HG03135 (cell line): ENCODE results near the gene GBF1.

ENCODE experiments used
- ATAC-seq: cut with Tn5 transposase; IDR thresholded peaks from one replicate; pipeline ENCODE4 v1.9.1; 2021; ENCODE audit warnings: mild to moderate bottlenecking, moderate library complexity; ENCODE audit not compliant: unreplicated experiment

Gene GBF1

GRCh38 chr10:102341038-102341688, 95.8 kb downstream of the GBF1 start:
- no peak for ATAC-seq

GRCh38 chr10:102342458-102342857, 97.1 kb downstream of the GBF1 start:
- ATAC-seq: no peak

DNA sequence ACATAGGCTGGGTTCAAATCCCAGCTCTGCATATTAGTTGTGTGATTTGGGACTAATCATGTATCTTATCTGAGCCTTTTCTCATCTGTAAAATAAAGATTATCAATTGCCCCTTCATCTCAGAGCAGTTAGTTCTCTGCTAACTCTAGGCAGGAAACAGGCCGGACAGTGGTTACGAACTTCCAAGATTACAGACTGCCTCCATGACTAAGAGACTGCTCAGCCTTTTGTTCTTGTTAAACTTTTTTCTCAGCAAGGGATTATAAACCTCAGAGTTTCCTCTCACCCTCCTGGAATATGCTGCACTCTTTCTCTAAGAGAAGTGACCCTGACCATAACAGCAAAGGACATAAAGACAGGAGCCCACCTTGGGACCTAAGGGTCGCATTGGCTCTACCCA, 97.6 kb downstream of the GBF1 start:
- ATAC-seq: no peak

DNA sequence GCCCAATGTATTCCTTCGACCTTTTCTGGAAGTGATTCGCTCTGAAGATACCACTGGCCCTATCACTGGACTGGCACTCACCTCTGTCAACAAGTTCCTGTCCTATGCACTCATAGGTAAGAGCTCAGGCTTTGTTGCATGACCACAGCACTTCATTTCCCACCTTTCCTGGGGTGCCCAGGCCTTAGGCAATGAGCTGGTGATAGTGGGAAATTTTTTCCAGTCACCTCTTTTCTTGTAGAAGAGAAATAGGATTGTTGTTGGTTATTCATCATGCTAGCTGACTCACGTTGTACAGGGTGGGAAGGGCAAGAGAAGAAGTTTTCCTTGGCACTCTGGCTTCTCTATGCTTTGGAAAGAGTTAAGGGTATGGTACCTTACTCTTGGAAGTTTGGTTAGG, 98.7 kb downstream of the GBF1 start:
- no peak for ATAC-seq

- no peak for ATAC-seq
Measured at GRCh38 chr10:102347236-102347828, 102.0 kb downstream of the GBF1 start.

GRCh38 chr10:102352066-102352715, 106.9 kb downstream of the GBF1 start:
- ATAC-seq: no peak

GRCh38 chr10:102354451-102354850, 109.1 kb downstream of the GBF1 start:
- no peak for ATAC-seq

DNA sequence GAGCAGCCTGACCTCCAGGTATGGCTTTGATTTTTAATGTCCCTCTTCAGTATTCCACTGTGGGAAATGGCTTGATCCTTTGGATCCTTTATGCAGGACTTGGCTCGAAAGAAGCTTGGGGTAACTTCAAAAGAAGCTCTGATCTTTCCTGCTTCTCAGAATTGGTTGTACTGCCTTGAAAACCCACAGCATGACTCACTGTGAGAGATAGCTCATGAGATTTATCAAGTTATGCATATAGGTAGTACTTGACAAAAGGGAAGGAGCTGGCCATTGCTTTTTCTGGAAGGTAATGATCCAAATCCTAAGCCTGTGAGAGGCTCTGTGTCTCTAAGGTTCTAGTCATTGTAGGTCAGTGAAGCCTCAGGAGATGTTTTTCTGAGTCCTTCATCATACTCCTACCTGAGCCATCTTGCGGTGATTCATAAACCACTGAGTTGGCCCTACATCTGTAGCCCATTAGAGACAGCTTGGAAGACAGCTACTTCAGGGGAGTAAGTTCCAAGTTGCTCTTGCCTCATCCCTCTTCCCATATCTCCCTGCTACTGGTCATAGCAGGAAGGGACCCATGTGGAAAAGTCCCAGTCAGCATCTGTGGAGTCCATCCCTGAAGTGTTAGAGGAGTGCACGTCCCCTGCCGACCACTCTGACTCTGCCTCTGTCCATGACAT, 113.5 kb downstream of the GBF1 start:
- ATAC-seq: no peak

GRCh38 chr10:102367441-102367840, 122.1 kb downstream of the GBF1 start:
- ATAC-seq: no peak

GRCh38 chr10:102368077-102368476, 122.7 kb downstream of the GBF1 start:
- no peak for ATAC-seq

DNA sequence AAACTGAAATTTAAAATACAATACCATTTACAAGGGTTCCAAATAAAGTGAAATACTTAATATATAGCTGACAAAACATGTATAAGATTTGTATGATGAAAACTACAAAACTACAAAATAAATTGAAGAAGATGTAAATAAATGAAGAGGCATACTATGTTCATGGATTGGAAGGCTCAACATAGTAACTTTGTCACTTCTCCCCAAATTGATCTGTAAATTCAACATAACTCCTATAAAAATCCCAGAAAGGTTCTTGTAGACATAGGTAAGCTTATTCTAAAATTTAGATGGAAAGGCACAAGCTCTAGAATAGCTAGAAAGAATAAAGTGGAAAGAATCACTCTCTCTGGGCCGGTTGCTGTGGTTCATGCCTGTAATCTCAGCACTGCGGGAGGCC, 126.0 kb downstream of the GBF1 start:
- ATAC-seq: no peak

GRCh38 chr10:102375250-102375649, 129.9 kb downstream of the GBF1 start:
- ATAC-seq: no peak

DNA sequence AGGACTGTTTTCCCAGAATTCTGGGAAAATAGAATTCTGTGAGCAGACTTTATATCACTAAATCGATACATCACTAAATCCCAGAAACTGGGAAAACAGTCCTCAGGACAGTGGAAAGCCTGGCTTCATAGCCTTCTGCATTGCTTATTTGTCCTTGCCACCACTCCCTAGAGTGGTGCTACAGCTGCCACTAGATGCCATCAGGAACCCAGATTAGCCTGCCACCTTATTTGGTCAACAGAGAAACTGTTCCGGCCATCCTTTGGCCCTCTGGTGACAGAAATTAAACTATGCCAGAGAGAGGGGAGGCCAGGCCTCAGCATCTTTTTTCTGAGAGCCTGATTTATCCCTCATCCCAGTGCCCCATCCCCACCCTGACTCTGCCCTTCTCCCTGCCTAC, 130.5 kb downstream of the GBF1 start:
- no peak for ATAC-seq

GRCh38 chr10:102376901-102377300, 131.6 kb downstream of the GBF1 start:
- ATAC-seq: no peak

GRCh38 chr10:102379383-102379782, 134.1 kb downstream of the GBF1 start:
- no peak for ATAC-seq

DNA sequence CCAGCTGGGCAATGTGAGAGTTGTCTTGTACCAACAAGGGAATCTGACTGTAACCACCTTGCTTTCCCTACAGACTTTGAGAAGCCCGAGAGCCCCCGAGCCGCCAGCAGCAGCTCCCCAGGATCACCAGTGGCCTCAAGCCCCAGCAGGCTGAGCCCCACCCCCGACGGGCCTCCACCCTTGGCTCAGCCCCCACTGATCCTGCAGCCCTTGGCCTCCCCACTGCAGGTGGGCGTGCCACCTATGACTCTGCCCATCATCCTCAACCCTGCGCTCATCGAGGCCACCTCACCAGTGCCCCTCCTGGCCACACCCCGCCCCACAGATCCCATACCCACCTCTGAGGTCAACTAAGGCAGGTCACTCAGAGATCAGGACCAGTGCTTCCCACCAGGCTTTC, 136.7 kb downstream of the GBF1 start:
- no peak for ATAC-seq

DNA sequence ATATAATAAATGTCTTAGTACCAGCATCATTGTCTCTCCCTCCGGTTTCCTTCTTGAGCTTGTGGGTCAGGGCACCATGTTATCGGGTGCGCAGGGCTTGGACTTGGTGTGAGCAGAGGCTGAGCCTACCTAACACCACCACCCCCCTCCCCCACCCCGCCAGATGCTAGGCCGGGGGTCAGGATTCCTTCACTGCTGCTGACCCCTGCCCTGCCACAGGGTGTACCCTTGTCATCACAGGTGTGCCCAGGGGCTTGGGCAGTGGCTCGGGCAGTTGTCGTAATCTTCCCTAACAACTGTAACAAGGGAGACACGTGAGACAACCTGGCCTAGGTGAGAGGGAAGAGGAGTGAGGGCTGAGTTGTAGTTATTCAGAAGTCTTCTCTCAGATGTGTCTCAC, 137.5 kb downstream of the GBF1 start:
- ATAC-seq: no peak

DNA sequence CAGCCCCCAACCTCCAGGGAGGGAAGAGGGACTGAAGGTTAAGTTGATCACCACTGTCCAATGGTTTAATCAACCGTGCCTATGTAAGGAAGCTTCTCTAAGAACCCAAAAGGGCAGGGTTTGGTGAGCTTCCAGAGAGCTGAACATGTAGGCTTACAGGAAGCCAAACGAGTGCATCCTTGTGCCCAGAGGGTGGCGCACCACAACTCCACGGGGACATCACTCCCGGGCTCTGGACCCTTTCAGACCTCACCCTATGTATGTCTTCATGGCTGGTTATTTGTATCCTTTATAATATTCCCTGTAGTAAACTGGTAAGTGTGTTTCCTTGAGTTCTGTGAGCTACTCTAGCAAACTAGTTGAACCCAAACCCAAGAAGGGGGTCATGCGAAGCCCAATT, 138.7 kb downstream of the GBF1 start:
- ATAC-seq: no peak

DNA sequence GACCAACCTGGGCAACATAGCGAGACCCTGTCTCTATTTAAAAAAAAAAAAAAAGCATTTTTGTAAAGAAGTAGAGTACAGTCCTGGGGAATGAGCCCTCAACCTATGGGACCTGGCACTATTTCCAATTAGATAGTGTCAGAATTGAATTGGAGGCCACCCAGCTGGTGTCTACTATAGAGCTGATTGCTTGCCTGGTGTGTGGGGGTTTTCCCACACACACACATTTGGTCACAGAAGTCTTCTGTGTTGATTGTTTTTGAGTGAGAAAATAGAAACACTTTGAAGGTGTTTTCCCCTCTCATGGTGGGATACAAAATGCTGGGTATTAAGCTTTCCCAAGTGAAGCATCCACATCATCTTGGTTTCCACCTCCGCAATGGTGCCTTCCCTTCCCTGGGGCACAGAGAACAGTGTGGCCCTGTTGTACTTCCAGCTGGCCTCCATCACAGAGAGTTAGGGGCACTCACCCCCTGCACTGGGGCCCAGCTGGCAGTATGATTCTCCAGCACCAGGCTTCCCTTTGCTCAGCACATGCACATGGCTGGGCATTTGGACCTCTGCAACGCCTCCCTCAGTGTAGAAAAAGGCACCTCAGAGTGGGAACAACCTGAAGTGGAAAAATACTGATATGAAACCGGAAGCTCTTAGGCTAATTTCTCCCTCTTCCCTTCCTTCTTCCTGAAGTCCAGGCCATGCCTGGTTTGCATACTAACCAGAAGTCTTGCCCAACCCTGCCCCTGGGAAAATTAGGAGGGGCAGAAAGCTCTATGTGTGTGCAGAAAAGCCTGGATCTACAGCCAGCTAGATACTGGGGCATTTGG, 139.5 kb downstream of the GBF1 start:
- ATAC-seq: no peak

DNA sequence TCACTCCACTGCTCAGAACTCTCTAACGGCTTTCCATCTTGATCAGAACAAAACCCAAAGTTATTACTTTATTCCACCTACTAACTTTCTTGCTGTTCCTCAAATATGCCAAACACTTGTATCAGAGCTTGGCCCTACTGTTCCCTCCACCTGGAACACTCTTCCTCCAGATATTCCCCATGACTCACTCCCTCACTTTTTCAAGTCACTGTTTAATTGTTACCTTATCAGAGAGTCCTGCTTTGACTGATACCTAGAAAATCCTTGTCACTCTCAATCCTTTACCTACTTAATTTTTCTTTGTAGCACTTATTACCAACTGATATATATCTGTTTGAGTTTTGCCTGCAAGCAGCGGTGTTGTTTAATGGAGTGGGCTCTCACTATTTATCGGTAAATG, 144.6 kb downstream of the GBF1 start:
- ATAC-seq: no peak

- no peak for ATAC-seq
Measured at GRCh38 chr10:102392306-102392705, 147.0 kb downstream of the GBF1 start.
